Cardiac septum (tissue), 1 donor: Measurements from ENCODE around the gene PABPN1. TPM values are rescaled to one million over a fixed set of nuclear protein-coding genes. Genes with fewer than 3 reads are reported as not detected.

Experiments used
- DNase-seq: peaks from one replicate; pipeline ENCODE4 v3.0.0-alpha.2; 2020; ENCODE audit warnings: low spot score
- intact Hi-C: fragments of 100-400 bp; cut with DNase I; formaldehyde crosslinking; loops from one replicate; pipeline ENCODE4 v1.14.0; 2022
- total RNA-seq: library from RNA; stranded (reverse); fragmentation: NEBNext Ultra II Directional; extraction: Animal tissue kit (Norgen Biotek cat#: 25700); gene quantifications from one replicate; pipeline ENCODE4 v1.2.1, GENCODE V29; 2021
- donor health status: DM: no; HTN: no; CAD: no.

PABPN1 gene
- total RNA-seq, 1 donor from 2014 or later = 82.9 TPM

DNA sequence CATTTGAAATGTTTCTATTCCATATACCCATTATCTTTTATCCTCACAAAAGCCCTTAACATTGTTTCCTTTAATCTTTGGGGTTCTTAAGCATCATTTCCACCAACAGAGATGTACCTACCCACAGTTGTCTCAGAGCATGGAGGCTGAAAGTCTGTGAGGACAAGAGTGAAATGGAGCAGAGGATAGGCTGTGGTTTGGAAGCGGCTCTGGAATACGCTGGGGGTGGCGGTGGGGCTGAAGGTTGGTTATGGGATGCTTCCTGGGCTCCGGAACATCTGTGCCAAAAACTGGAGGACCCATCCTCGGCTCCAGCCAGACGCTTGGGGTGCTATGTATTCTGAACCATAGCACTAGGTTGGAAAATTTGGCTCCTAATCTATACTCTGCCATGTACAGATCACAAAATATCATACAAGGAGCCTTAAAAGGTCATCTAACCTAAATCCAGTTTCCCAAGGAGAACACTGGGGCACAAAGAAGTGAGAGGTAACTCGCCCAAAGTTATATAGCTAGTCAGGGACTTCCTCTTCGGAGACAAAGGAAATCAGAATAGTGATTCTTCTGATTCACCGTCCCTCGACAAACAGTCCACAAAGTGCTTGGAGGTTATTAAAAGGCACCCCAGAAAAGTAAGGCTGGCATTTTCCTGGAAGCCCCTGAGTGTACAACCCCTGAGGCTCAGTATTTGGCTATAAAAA, 21.1 kb upstream of the PABPN1 start:
- DNase-seq = no peak
- intact Hi-C loops = loop anchor here (2.0 to 10.0 kb wide), 3 partner anchors 13 to 257 kb away; partner anchors contain the start of genes ACIN1, C14orf119, HOMEZ and THTPA

DNA sequence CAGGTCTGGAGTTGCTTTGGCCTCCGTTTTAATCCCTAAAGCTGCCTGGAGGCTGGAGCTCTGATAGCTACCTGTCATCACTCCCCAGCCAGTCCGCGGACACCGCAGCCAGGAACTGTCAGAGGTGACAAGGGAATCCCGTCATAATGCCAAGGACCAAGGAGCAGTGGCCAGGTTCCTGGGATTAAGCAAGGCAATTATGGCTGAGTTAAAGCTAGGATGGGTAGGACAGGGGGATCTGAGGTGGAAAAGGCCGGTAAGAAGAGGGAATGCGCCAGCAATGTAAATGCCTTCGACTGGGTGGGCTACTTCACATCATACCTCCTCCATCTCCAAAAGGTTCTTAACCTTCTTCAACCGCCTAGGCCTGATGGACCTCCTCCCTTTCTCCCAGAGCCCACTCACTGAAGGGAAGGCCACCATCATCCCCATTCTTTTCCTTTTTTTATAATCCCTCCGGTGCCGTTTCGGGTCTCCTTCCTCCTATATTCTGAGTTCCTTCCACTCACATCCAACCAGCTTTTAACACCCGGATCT, 20.5 kb upstream of the PABPN1 start:
- DNase-seq = no peak
- intact Hi-C loops = loop anchor here (2.0 to 10.0 kb wide), 3 partner anchors 14 to 257 kb away; partner anchors contain the start of genes ACIN1, C14orf119, HOMEZ and THTPA

DNA sequence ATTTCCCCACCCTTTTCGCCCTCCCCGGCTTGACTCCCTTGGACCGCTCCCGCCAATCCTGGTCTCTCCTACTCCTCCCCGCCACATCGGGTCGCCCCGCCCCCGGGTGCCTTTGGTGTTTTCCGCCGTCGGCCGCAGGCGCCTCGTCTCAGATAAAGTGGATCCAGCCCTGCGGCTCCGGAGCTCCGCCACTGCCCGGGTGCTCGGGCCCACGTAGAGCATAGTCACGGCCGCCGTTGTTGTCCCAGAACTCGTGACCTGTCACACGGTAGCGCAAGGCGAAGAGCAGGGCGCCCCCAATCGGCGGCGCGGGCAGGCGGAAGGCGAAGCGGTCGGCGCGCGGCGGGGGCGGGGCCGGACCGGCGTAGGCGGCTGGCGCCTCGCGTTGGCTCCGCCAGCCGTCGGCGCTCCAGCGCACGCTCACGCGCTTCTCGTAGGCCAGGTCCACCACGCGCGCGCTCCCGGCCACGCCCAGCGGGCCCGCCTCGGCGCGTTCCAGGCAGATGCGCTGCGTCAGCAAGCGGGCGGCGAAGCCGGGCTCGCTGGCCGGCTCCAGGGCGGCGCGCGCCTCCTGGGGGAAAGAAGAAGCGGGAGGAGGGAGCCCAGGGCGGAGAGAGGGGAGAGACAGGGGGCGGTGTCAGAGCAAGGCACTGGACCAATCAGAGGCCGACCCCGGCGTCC, 19.8 kb upstream of the PABPN1 start:
- intact Hi-C loops = loop anchor here (2.0 to 10.0 kb wide), 3 partner anchors 15 to 256 kb away; partner anchors contain the start of genes ACIN1, C14orf119, HOMEZ and THTPA
- peak; percentile 99 for DNase-seq

DNA sequence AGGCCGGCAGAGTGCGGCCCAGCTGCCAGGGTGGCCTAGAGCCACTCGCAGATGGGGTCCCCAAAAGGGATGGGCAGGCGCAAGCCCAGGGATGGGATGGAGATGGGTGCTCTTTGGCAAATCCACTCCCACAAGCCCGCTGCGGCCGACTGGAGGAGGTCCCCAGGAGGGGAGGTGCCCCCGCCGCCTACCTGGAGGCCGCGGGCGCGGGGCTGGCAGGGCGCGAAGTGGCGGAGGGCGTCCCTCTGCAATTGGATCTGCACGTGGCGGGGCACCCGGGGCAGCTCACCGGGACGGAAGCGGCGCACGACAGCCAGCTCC, 19.3 kb upstream of the PABPN1 start:
- no peak for DNase-seq
- intact Hi-C loops = loop anchor here (2.0 to 10.0 kb wide), 3 partner anchors 15 to 255 kb away; partner anchors contain the start of genes ACIN1, C14orf119, HOMEZ and THTPA

DNA sequence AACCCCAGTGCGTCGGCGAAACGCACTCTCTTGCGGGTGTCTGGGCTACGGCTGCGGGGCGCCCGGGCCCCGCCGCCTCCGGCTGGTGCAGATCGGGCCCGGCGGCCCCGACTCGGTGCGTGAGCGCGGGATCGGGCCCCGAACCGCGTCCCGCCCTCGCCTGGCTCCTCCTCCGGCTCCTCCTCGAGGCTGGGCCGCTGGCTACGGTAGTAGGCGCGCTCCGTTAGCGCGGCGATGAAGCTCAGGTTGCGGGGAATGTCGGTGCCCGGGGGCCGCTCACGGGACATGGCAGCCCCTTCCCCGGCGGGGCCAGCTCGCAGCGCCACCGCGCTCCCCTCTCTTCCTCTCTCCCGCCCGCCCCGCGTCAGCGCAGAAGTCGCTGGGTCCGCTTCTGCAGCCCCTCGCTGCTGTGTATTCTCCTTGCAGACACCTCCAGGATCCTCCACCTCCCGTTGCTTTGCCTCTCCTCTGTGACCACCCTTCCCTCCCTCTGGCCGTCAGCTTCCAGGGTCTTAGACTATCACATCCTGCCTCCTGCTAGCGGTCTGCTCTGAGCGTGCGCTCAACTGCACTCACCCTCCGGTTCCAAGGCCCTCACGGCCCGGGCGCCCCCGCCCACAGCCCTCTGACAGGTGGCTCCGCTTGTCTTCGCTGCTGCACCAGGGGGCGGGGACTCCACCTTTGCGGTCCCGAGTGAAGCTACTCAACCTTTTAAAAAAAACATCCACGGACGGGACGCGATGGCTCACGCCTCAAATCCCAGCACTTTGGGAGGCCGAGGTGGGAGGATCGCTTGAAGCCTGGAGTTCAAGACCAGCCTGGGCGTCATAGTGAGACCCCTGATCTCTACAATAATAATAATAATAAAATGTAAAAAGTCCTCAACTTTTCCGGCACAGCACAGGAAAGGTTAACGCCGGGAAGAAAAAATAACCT, 18.7 kb upstream of the PABPN1 start, which contains the start of gene PPP1R3E:
Gene PPP1R3E, minus strand, starts transcription at position 570 of the 936 bp plus-strand sequence. Its CDS starts 283 bp downstream, at position 287.
- intact Hi-C loops = loop anchor here (5.0 to 10.0 kb wide), 2 partner anchors 208 to 255 kb away; partner anchors contain the start of genes ACIN1, C14orf119 and THTPA
- DNase-seq = peak; percentile 86

DNA sequence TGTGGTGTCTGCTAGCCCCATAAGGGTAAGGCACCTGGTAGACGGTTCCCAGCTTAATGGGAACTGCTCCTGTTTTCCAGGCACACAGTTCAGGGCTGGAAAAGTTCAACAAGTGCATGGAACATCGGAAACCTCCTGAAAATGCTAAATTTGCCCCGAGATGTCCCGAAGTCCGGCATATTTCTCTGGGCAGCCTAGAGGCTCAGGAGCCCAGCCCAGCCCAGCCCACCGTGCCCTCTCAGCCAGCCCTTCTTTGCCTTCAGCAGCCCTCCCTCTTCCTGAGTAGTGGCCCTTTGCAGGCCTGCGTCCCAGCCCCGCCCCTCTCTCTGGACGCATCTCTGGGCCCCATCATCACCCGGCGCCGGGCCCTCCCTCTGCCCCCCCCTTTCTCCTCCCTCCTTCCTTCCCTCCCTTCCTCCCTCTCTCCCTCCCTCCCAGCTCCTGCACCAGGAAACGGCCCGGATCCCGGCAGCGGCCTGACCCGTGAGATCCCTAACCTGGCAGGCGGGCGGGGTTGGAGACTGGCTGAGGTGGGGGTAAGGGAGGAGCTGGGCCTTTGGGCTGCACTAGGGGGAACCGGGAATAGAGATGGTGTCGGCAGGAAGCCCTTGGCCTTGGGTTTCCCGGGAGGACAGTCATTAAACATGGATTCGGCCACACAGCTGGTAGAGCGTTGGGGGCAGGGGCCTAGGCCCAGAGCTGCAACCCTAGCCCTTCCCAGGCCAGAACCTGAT, 14.7 kb upstream of the PABPN1 start, which contains the start of gene BCL2L2:
Gene BCL2L2, plus strand, starts transcription at position 422 of the 734 bp plus-strand sequence. CDS start 935 bp downstream, outside the sequence.
- peak; percentile 92 for DNase-seq
- intact Hi-C loops = loop anchor here (2.0 to 10.0 kb wide), 3 partner anchors 14 to 212 kb away; partner anchors contain the start of genes ACIN1, C14orf119, NGDN and PABPN1

DNA sequence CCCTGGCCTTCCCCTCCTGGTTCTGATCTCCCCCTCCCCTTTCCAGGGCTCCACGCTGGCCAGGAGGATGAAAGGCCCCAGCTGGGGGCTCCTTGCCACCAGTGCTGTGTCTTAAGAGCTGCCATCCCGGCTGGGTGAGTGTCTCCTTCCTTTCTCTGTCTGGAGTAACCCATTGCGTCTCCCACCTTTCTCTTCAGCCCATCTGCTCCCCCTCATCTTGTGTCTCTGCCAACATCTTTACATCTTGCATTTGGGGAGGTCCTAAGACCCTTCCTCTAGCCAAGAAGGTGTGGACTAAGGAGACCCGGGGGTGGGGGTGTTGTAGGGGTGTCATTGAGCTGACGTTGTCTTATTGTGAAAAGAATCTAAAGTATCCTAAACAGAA, 14.1 kb upstream of the PABPN1 start:
- no peak for DNase-seq
- intact Hi-C loops = loop anchor here (2.0 to 10.0 kb wide), 3 partner anchors 14 to 212 kb away; partner anchors contain the start of genes ACIN1, C14orf119, NGDN and PABPN1

DNA sequence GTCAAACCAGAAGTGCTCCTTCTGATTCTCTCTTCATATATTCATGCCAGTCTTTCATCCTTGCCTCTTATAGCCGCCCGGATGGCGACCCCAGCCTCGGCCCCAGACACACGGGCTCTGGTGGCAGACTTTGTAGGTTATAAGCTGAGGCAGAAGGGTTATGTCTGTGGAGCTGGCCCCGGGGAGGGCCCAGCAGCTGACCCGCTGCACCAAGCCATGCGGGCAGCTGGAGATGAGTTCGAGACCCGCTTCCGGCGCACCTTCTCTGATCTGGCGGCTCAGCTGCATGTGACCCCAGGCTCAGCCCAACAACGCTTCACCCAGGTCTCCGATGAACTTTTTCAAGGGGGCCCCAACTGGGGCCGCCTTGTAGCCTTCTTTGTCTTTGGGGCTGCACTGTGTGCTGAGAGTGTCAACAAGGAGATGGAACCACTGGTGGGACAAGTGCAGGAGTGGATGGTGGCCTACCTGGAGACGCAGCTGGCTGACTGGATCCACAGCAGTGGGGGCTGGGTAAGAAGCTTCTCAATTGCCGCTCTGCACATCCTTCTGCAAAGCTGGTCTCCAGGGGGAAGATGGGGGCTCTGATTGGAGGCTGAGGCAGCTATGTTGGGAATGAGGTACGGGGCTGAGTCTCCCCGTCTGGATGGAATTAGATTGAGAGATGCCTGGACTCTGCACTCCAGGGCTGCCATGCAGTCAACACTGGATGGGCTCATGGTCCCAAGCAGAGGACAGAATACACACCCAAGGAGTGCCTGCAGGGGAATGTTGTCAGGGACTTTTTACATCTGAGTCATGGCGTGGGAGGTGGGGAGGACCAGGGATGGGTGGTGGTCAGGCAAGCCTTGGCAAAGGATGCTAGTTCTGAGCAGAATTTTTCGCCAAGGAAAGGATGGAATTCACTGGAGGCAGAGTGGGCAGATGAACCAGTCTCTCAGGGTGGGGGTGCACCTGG, 13.3 kb upstream of the PABPN1 start:
- intact Hi-C loops = loop anchor here (2.0 to 10.0 kb wide), 3 partner anchors 13 to 213 kb away; partner anchors contain the start of genes ACIN1, C14orf119, NGDN and PABPN1
- DNase-seq = no peak

DNA sequence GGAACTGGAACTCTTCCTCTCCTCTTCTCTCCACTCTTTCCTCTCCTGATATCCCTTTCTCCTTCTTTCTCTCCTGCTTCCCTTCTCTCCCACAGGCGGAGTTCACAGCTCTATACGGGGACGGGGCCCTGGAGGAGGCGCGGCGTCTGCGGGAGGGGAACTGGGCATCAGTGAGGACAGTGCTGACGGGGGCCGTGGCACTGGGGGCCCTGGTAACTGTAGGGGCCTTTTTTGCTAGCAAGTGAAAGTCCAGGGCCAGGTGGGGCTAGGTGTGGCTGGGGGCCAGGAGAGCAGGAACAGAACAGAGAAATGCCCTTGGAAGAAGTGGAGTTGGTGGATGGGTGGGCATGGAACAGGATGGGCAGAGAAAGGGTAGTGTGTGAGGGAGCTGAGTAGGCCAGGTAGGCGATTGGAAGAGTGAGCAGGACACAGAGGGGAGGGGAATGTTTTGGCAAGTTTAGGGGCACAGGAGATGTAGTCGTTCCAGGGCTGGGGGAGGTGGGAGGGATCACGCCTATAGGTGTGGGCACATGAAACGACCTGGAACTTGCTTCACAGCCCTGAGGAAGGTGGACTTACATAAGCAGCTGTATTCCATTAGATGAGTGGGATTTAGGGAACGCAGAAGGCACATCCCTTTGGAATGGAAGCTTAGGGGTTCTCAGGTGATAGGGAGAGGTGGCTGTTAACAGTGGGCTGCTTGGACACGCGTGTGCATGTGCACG, 12.4 kb upstream of the PABPN1 start:
- intact Hi-C loops = loop anchor here (10.0 kb wide), 1 partner anchor 214 kb away; the partner anchor contains the start of genes ACIN1 and C14orf119
- no peak for DNase-seq

DNA sequence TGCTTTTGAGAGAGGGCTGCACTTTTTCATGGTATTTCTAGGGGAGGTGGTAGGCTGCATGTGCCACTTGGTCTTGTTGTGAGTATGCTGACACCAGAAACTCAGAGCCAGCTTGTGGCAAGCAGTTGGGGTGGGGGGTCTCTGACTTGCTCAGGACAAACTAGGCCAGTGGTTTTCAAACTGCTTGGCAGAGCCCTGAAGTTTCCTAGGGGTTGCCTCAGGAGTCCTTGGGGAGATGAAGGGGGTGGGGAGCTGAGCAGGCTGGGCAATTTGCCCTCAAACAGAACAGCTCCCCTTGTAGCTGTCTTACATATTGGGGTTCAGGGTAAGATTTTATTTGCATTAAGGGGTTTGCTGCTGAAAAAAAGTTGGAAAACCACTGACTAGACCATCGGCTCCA, 10.7 kb upstream of the PABPN1 start:
- intact Hi-C loops = no loop called here
- no peak for DNase-seq

DNA sequence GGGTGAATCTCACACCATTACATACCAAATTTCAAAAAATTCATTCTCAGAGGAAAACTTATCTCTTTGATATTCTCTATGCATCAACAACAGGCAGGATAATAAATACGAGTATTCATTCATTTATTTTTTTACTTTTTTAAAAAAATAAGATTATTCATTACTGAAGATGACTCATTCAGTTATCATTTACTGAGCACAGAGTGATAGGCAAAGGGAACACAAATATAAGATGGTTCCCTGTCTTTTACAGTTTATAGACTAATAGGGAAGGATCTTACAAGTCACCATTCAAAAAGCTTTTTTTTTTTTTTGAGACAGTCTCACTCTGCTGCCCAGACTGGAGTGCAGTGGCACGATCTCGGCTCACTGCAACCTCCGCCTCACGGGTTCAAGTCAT, 5.0 kb upstream of the PABPN1 start:
- intact Hi-C loops = no loop called here
- DNase-seq = no peak

DNA sequence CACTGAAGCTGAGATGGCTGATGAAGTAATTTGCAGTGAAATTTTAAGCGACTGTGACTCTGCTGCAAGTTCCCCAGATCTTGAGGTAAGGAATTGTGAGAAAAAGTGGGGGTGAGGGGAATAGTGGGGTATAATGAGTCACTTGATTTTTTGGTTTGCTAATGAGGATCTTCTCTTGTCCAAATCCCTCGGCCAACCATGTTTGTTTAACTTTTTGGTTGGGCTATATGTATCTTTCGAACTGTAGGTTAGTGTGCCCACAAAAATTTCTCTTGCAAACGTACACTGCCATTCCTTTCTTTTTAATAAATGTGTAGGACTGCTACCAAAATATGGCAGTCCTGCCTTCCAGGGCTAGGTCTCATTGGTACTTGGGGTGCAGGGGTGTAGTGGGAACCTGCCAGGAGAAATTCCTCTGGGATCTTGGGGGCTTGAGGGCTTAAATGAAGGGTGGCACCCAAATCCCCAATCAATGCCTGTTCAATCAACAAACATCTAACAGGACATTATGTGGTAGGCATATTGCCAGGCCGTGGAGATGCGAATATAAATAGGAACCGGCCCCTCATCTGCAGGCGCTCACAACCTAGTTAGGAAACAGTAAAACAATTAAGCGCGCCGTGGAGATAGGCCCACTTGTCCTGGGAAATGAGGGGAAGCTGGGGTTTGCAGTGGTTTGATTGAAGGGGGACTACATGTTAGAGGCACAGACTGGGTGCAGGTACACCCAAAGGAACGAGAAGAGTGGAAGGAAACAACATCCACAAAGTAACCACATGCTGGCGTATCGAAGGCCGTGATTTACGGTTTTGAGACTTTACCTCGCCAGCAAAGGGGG, 1.3 kb upstream of the PABPN1 start:
- intact Hi-C loops = loop anchor here (2.0 kb wide), 2 partner anchors 13 to 149 kb away; partner anchors contain the start of genes BCL2L2 and NGDN
- DNase-seq = no peak

DNA sequence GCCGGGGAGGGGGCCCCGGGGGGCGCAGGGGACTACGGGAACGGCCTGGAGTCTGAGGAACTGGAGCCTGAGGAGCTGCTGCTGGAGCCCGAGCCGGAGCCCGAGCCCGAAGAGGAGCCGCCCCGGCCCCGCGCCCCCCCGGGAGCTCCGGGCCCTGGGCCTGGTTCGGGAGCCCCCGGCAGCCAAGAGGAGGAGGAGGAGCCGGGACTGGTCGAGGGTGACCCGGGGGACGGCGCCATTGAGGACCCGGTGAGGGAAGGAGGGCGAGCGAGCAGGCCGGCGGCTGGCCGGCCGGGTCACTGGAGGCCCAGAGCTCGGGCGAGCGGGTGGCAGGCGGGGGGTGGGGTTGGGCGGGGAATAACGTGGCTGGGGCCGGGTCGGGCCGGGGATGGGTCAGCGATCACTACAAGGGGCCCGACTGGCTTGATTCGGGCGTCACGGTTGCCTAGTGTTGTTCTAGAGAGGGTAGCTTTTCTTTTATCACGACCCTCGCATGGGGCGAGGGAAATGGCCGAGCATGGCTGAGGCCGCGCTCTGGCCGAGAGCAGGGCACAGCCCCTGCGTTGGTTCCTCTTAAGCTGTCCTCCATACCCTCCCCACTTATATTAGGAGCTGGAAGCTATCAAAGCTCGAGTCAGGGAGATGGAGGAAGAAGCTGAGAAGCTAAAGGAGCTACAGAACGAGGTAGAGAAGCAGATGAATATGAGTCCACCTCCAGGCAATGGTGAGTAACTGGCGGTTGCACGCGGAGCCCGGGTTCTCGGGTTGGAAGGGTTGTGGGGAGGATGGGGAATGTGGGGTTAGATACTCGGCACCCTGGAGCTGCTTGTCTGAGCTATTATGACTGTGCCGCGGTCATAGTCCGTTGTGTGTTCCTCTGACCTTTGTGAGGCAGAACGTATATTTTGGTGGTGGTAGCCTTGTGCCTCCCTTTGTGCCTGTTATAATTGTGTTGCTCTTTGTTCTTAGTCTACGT, 603 bp downstream of the PABPN1 start:
- DNase-seq = peak; percentile 80
- intact Hi-C loops = loop anchor here (2.0 kb wide), 2 partner anchors 15 to 147 kb away; partner anchors contain the start of genes BCL2L2 and NGDN
